ENCODE data around the gene MYOZ1. TPM values are rescaled to one million over a fixed set of nuclear protein-coding genes. Genes with fewer than 3 reads are reported as not detected.

MYOZ1 gene
- total and polyA plus RNA-seq, 2 donors (not counting 3 experiments of a cell fraction or from before 2014, with no cell fraction given), result not detected

GRCh38 chr10:73593110-73593509 is 48.2 kb downstream of the MYOZ1 start:
- Histone ChIP-seq H3K9ac (replicated peaks; ENCODE audit: extremely low read depth, insufficient read depth, low read length) (no peak overlapping the region), H3K4me3 (replicated peaks in 1 of 3; ENCODE audit: insufficient read depth in 1 of 3, low read depth in 1 of 3, low read length in 3 of 3) (no peak overlapping the region), H3K4me2 (ENCODE audit: insufficient read depth, low read length) (no peak overlapping the region), H2AFZ (ENCODE audit: low read depth, low read length) (no peak overlapping the region), H3K4me1 (ENCODE audit: control insufficient read depth, extremely low read depth, insufficient read depth, low read length) (peaks cover 16% of the 10 kb centered on the region), H3K27ac (ENCODE audit: insufficient read depth, low read depth, low read length) (no peak overlapping the region), H3K9me1 (replicated peaks; ENCODE audit: control insufficient read depth, extremely low read depth, insufficient read depth, low read length) (no peaks in the 10 kb centered on the region), H3K9me3 (replicated peaks; ENCODE audit: control insufficient read depth, insufficient read depth, low read length) (no peaks in the 10 kb centered on the region), H3K27me3 (ENCODE audit: control insufficient read depth in 2 of 2, insufficient read depth in 2 of 2, low read length in 2 of 2) (peaks cover 10 to 12% of the 10 kb centered on the region in 2 experiments), H3K36me3 (ENCODE audit: control insufficient read depth in 2 of 2, extremely low read depth in 1 of 2, insufficient read depth in 2 of 2, low read length in 2 of 2) (no peaks in the 10 kb centered on the region), H3K79me2 (ENCODE audit: control insufficient read depth, insufficient read depth, low read length) (no peaks in the 10 kb centered on the region), H4K20me1 (replicated peaks; ENCODE audit: control insufficient read depth, extremely low read depth, insufficient read depth, low read length) (no peaks in the 10 kb centered on the region)
- TF ChIP-seq POLR2A (IDR thresholded peaks at IDR 0.05; ENCODE audit: low read depth, low read length) (no peak), MYC (IDR thresholded peaks at IDR 0.05; ENCODE audit: low read depth, low read length) (no peak), CTCF (IDR thresholded peaks at IDR 0.05; ENCODE audit: extremely low read depth in 1 of 2, insufficient read depth in 1 of 2, low read depth in 1 of 2, low read length in 2 of 2) (no peak), MAX (IDR thresholded peaks at IDR 0.05; ENCODE audit: insufficient read depth, insufficient read length) (no peak), POLR2AphosphoS5 (IDR thresholded peaks at IDR 0.05; ENCODE audit: insufficient read depth, low read depth, low read length) (no peak), FOS (IDR thresholded peaks at IDR 0.05; ENCODE audit: borderline replicate concordance, insufficient read depth, low read length) (no peak), EZH2 (IDR thresholded peaks at IDR 0.05; ENCODE audit: borderline replicate concordance, low read depth, low read length, severe bottlenecking) (no peak), JUN (IDR thresholded peaks at IDR 0.05; ENCODE audit: borderline replicate concordance, insufficient read depth, insufficient read length, low read depth) (no peak), GATA2 (IDR thresholded peaks at IDR 0.05; ENCODE audit: insufficient read depth, insufficient read length, low read depth, low read length) (no peak)
- no TSS peak for BruUV-seq (replicated peaks)
- CTCF ChIA-PET, result interaction anchor here (1.0 kb wide), 1 partner anchor 40 kb away, joined by 3 read pairs; no protein-coding TSS in a partner anchor
- intact Hi-C loops (cut with micrococcal nuclease), result no loop called here
- DNase-seq (ENCODE audit: low read depth, low spot score), result no peak
- dilution Hi-C loops (cut with MboI; ENCODE audit: extremely low pct_ligation_motif_present, low sequenced_read_pairs), result no loop called here
- POLR2A ChIA-PET, result no interaction called here
- no peak for FAIRE-seq

All from endothelial cell of umbilical vein (primary cell).